HEK293T (cell line): ENCODE measurements around the gene LRP2.

Source experiments
- BHLHE40 ChIP-seq: fragments of 450-650 bp; IDR thresholded peaks from 2 replicates; pipeline ENCODE4 v1.6.1; 2016; ENCODE audit warnings: mild to moderate bottlenecking, moderate library complexity, borderline replicate concordance
- CTBP1 ChIP-seq: fragments of 450-650 bp; IDR thresholded peaks from 2 replicates; pipeline ENCODE4 v1.6.1; 2016; ENCODE audit warnings: borderline replicate concordance
- ELF4 ChIP-seq: fragments of 450-650 bp; IDR thresholded peaks from 2 replicates; pipeline ENCODE4 v1.6.1; 2017; ENCODE audit warnings: antibody characterized with exemption
- FOXA1 ChIP-seq: fragments of 450-650 bp; IDR thresholded peaks from 2 replicates; pipeline ENCODE4 v1.6.1; 2016; ENCODE audit warnings: mild to moderate bottlenecking
- FOXK2 ChIP-seq: fragments of 450-650 bp; IDR thresholded peaks from 2 replicates; pipeline ENCODE4 v1.6.1; 2016; ENCODE audit warnings: mild to moderate bottlenecking
- FOXM1 ChIP-seq: fragments of 450-650 bp; IDR thresholded peaks from 2 replicates; pipeline ENCODE4 v1.6.1; 2017; ENCODE audit warnings: mild to moderate bottlenecking, borderline replicate concordance
- NFRKB ChIP-seq: fragments of 450-650 bp; IDR thresholded peaks from 2 replicates; pipeline ENCODE4 v1.6.1; 2016; ENCODE audit warnings: mild to moderate bottlenecking, moderate library complexity
- SUZ12 ChIP-seq: fragments of 450-650 bp; IDR thresholded peaks from 2 replicates; pipeline ENCODE4 v1.6.1; 2016; ENCODE audit warnings: mild to moderate bottlenecking
- ZNF384 ChIP-seq: fragments of 450-650 bp; IDR thresholded peaks from 2 replicates; pipeline ENCODE4 v1.6.1; 2016
- TF ChIP-seq, protein P1 (sequence below): fragments of 450-650 bp; IDR thresholded peaks from 2 replicates; pipeline ENCODE4 v1.6.1; 2016

DNA sequence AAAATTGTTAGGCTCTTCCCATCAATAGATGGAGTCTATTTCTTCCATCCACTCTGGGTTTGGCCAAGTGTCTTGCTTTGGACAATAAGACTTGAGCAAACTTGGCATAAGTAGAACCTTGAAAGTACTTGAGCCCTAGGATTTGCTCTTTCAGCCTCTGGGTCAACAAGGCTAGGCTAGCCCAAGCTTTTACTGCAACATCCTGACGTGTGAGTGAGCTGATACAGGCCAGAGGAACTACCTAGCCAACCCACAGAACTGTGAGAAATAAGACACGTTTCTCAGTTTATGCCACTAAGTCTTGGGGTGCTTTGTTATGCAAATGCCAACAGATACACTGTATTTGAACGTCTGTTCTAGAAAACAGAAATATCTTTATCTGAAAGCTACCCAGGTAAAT, 71.9 kb downstream of the LRP2 start:
- TF ChIP-seq NFRKB (no peak), FOXK2 (no peak), ZNF384 (no peak), BHLHE40 (no peak), FOXA1 (no peak), CTBP1 (no peak), FOXM1 (no peak), ELF4 (no peak), SUZ12 (no peak)
- TF ChIP-seq, protein P1, sequence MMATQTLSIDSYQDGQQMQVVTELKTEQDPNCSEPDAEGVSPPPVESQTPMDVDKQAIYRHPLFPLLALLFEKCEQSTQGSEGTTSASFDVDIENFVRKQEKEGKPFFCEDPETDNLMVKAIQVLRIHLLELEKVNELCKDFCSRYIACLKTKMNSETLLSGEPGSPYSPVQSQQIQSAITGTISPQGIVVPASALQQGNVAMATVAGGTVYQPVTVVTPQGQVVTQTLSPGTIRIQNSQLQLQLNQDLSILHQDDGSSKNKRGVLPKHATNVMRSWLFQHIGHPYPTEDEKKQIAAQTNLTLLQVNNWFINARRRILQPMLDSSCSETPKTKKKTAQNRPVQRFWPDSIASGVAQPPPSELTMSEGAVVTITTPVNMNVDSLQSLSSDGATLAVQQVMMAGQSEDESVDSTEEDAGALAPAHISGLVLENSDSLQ: no peak
